Bronchial epithelial cell (primary cell): ENCODE measurements around the gene ITPK1. TPM values are rescaled to one million over a fixed set of nuclear protein-coding genes. Genes with fewer than 3 reads are reported as not detected.

Experiments used
- DNase-seq: peaks from one replicate; pipeline ENCODE4 v3.0.0-alpha.2; 2010; ENCODE audit warnings: low read depth
- FAIRE-seq: peaks from 2 replicates; lab custom pipeline; 2011; peaks lifted over from hg19 to GRCh38; lab: Jason Lieb, UNC
- H3K27me3 ChIP-seq: 2 replicates; pipeline ENCODE4 v1.5.1; 2011; ENCODE audit warnings: low read length; ENCODE audit not compliant: control insufficient read depth, insufficient read depth
- H3K36me3 ChIP-seq: 2 replicates; pipeline ENCODE4 v1.5.1; 2011; ENCODE audit warnings: low read length; ENCODE audit not compliant: control insufficient read depth, insufficient read depth
- H3K4me3 ChIP-seq: 2 replicates; pipeline ENCODE4 v1.5.1; 2011; ENCODE audit warnings: mild to moderate bottlenecking, low read depth, low read length, control low read depth
- total RNA-seq: library from RNA; depleted of rRNA; stranded (reverse); fragments of >200 nt; gene quantifications from 2 replicates; pipeline ENCODE4 v1.2.1, GENCODE V29; 2014
- TF ChIP-seq, protein P1 (sequence below): IDR thresholded peaks from 2 replicates; pipeline ENCODE4 v1.5.1; 2011; ENCODE audit warnings: mild to moderate bottlenecking, moderate library complexity, low read length, control low read depth, inconsistent platforms; ENCODE audit not compliant: insufficient read depth, severe bottlenecking

The ITPK1 gene
- total RNA-seq, 1 donor from 2014 or later = 39.8 TPM

DNA sequence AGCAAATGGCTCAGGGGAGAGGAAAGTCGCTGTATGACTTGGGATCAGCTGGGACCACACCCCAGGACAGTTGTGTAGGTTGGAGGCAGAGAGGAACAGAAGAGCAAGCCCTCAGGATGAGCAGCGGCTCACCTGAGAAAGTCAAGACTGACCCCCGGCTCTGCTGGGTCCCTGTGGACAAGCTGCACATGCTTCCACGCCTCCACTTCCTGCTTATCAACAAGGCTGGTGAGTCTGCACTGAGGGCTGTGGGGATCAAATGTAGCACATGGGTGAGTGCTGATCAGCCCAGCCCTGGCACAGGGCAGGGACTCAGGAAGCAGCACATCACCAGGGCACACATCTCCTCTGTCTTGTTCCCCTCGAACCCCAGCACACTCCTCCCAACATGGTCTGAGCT, 100.7 kb downstream of the ITPK1 start:
- Histone ChIP-seq H3K36me3 (peaks cover 17% of the 10 kb centered on the region), H3K27me3 (no peaks in the 10 kb centered on the region), H3K4me3 (no peak overlapping the region)
- TF ChIP-seq, protein P1, sequence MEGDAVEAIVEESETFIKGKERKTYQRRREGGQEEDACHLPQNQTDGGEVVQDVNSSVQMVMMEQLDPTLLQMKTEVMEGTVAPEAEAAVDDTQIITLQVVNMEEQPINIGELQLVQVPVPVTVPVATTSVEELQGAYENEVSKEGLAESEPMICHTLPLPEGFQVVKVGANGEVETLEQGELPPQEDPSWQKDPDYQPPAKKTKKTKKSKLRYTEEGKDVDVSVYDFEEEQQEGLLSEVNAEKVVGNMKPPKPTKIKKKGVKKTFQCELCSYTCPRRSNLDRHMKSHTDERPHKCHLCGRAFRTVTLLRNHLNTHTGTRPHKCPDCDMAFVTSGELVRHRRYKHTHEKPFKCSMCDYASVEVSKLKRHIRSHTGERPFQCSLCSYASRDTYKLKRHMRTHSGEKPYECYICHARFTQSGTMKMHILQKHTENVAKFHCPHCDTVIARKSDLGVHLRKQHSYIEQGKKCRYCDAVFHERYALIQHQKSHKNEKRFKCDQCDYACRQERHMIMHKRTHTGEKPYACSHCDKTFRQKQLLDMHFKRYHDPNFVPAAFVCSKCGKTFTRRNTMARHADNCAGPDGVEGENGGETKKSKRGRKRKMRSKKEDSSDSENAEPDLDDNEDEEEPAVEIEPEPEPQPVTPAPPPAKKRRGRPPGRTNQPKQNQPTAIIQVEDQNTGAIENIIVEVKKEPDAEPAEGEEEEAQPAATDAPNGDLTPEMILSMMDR = no peak
- FAIRE-seq = no peak
- DNase-seq = no peak

DNA sequence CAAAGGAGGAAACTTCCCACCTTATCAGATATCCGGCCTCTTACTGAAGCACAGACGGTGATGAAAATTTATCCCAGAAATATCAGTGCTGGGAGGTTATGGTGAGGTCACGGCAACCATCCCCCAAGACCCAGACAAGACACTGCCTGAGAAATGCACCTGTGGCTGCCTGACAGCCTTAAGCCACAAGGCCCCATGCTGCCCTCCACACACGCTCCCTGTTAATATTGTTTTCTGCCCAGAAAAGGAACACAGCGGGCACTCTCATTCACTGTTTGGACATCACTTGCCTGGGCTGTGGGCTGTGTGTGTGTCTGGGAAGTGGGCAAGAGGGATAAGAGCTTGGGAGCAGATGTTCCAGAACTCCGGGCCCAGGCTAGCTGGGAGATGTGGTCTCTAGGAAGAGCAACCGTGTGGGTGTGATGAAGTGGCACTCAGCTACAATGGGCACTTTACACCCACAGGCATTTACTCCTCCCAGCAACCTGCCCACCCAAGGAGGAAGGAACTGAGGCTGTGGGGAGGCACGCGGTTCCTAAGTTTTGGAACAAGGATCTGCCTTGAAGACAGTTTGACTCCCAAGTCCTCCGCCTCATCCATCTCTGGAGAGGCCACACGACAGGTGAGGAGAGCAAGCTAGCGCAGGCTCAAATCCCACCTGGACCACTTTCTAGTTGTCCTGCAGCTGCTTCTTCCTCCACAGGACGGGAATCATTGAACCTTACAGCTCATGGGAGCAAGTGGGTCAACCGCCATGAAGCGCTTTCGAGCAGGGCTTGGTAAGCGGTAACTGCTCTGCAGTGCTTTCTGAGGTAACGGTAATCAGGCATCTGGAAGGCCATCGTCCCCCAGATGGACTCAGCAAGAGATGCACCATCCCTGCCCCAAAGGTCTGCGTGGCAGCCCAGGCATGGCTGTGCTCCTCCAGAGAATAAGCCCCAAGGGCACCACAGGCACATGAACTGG, 101.4 kb downstream of the ITPK1 start:
- FAIRE-seq = peak; percentile 36
- TF ChIP-seq, protein P1 = no peak
- no peak for DNase-seq
- Histone ChIP-seq H3K36me3 (peaks cover 18% of the 10 kb centered on the region), H3K4me3 (no peak overlapping the region), H3K27me3 (no peaks in the 10 kb centered on the region)

DNA sequence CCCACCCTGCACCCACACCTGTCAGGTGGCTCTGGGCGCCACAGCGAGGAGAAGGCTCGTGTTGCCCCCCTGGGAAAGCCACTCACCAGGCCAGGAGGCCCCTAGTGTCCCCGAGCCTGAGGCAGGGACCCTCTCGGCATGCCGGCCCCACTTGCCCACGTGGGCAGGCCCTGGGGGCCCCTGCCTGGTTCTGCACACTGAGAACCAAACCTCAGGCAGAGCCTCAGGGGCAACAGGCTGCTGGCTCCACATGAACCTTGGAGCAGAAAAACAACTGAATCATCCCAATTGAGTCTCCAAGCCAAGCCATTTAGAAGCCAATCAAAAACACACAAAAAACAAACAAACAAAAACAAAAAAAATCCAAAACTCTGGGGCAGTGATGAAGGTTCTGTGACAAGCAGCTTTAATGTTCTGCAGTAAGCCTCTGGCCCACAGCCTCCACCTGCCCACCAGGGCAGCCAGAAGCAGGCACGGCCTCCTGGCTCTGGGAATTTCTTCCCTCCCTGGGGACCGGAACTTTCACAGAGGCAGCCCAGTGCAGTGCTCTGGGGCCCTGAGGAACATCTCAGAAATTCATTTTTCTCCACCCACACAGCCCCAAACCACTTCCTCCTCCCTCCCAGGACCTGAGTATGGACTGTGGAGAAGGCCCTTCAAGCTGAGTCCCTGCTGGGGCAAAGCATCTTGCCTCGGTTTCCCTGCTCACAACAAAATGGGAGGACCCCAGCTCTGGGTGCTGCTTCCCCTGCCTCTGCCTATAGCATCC, 102.6 kb downstream of the ITPK1 start:
- DNase-seq (no peak), FAIRE-seq (no peak)
- Histone ChIP-seq H3K27me3 (no peaks in the 10 kb centered on the region), H3K36me3 (peaks cover 20% of the 10 kb centered on the region), H3K4me3 (no peak overlapping the region)
- TF ChIP-seq, protein P1 = no peak

DNA sequence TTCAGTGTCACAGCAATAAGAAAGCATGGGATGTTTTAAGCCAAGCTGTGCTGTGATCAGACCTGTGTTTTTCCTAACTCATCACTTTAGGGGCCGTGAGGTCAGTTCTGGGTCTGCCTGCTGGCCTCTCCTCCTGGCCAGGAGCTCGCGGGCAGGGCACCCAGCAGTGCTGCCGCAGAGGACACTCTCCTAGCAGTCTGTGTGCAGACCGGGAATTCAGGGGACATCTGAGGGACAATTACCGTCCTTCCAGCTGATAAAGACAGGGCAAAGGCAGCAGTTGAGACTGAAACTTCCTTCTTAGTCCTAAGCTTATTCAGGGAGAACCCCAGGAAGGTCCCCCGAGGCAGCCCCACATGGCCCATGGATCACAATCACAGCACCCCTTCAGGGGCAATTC, 103.2 kb downstream of the ITPK1 start:
- DNase-seq = no peak
- no peak for FAIRE-seq
- TF ChIP-seq, protein P1 = no peak
- Histone ChIP-seq H3K4me3 (no peak overlapping the region), H3K27me3 (no peaks in the 10 kb centered on the region), H3K36me3 (peaks cover 20% of the 10 kb centered on the region)

DNA sequence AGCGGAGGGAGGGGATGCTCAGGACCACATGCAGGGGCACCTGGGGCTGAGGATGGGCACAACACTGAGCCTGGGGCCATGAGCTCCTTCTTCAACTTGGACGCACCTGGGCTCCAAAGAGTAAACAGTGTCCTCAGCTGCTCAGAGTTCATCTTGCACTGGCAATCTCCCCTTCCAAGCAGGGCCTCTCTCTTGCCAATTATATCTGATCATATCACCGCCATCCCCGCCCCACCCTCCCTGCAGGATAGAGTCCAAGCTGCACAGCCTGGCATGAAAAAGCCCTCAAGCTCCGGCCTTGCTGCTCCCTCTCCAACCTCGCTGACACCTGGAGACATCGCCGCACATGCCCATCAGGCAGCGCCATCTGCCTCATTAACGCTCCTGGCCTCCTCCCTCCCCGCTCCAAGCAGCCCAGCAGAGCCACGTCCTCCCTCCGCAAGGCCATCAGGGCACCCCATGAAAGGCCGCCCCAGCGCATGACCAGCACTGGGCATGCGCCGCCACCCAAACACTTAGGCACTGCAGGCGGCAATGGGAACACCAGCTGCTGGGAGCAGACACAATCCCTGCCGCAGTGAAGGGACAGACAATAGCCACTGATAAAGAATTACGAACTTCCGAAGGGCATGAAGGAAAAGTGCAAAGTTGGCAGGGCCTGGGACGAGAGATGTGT, 103.9 kb downstream of the ITPK1 start:
- TF ChIP-seq, protein P1 = no peak
- H3K27me3 ChIP-seq = no peaks in the 10 kb centered on the region
- H3K36me3 ChIP-seq = peaks cover 20% of the 10 kb centered on the region
- DNase-seq = no peak
- no peak overlapping the region for H3K4me3 ChIP-seq
- no peak for FAIRE-seq
